CD4-positive, alpha-beta memory T cell (primary cell): ENCODE measurements around the gene FAM170A. TPM values are rescaled to one million over a fixed set of nuclear protein-coding genes. Genes with fewer than 3 reads are reported as not detected.

Source experiments
- CTCF ChIA-PET: fragments of 350-600 bp; sonication (Branson Sonifier 250); formaldehyde crosslinking; loops from one replicate; lab custom pipeline; 2021; ENCODE audit warnings: inconsistent platforms; ENCODE audit not compliant: partially characterized antibody; lab: Charles Lee
- POLR2A ChIA-PET: fragments of 350-600 bp; sonication (Branson Sonifier 250); formaldehyde crosslinking; loops from one replicate; lab custom pipeline; 2021; ENCODE audit not compliant: partially characterized antibody; lab: Charles Lee
- DNase-seq, 5 donors: peaks; one replicate each; pipeline versions ENCODE4 v3.0.0 to v3.0.0-alpha.2; 2020 to 2022; ENCODE audit warnings: mixed read lengths in 1 of 5
- H3K27ac ChIP-seq: one replicate; pipeline ENCODE4 v1.7.0; 2013; ENCODE audit warnings: low read depth, low read length
- H3K27me3 ChIP-seq: 2 replicates; pipeline ENCODE4 v1.7.0; 2013; ENCODE audit warnings: mild to moderate bottlenecking, low read length, moderate library complexity; ENCODE audit not compliant: insufficient read depth
- H3K36me3 ChIP-seq: 2 replicates; pipeline ENCODE4 v1.7.0; 2013; ENCODE audit warnings: mild to moderate bottlenecking, low read length, moderate library complexity; ENCODE audit not compliant: insufficient read depth
- H3K4me1 ChIP-seq: 2 replicates; pipeline ENCODE4 v1.7.0; 2013; ENCODE audit warnings: mild to moderate bottlenecking, low read length, moderate library complexity; ENCODE audit not compliant: insufficient read depth
- H3K4me3 ChIP-seq, 2 donors: one replicate each; pipeline ENCODE4 v1.7.0; 2013; ENCODE audit warnings: low read length in 2 of 2, mild to moderate bottlenecking in 1 of 2
- H3K9me3 ChIP-seq, 2 donors: one replicate each; pipeline ENCODE4 v1.7.0; 2013; ENCODE audit warnings: low read length in 2 of 2, control low read depth in 1 of 2; ENCODE audit not compliant: control insufficient read depth in 1 of 2
- H3K27ac Mint-ChIP-seq, 7 donors: one replicate each; pipeline ENCODE4 v1.8.0; 2020 to 2021; ENCODE audit warnings: mixed read lengths in 7 of 7, mild to moderate bottlenecking in 6 of 7, inconsistent platforms in 3 of 7, moderate library complexity in 3 of 7
- H3K27me3 Mint-ChIP-seq, 2 donors: one replicate each; pipeline ENCODE4 v1.8.0; 2020 to 2021; ENCODE audit warnings: mixed read lengths in 2 of 2
- H3K36me3 Mint-ChIP-seq, 2 donors: one replicate each; pipeline ENCODE4 v1.8.0; 2020 to 2021; ENCODE audit warnings: mixed read lengths in 2 of 2, inconsistent platforms in 1 of 2, mild to moderate bottlenecking in 1 of 2
- H3K4me1 Mint-ChIP-seq, 4 donors: one replicate each; pipeline ENCODE4 v1.8.0; 2020 to 2021; ENCODE audit warnings: mixed read lengths in 4 of 4, mild to moderate bottlenecking in 1 of 4
- H3K4me3 Mint-ChIP-seq, 8 donors: one replicate each; pipeline ENCODE4 v1.8.0; 2020 to 2021; ENCODE audit warnings: mixed read lengths in 8 of 8, mild to moderate bottlenecking in 7 of 8, moderate library complexity in 6 of 8, inconsistent platforms in 3 of 8
- H3K9me3 Mint-ChIP-seq, 8 donors: one replicate each; pipeline ENCODE4 v1.8.0; 2020 to 2021; ENCODE audit warnings: mixed read lengths in 8 of 8, mild to moderate bottlenecking in 5 of 8, inconsistent platforms in 3 of 8, moderate library complexity in 1 of 8
- intact Hi-C: fragments of 100-400 bp; cut with micrococcal nuclease; formaldehyde crosslinking; loops from one replicate; pipeline ENCODE4 v1.15.1; 2023
- polyA plus RNA-seq, 2 donors: library from polyadenylated mRNA; unstranded; fragments of 300-500 nt; fragmentation: Illumina TruSeq; gene quantifications; one replicate each; pipeline ENCODE4 v1.2.3, GENCODE V29; 2021
- total RNA-seq, 2 experiments: library from RNA; stranded (reverse); gene quantifications; one replicate each; pipeline ENCODE4 v1.2.3, GENCODE V29; 2021

The FAM170A gene
- total RNA-seq, result not detected
- polyA plus RNA-seq, result not detected

GRCh38 chr5:119629339-119629738 is at the start of gene FAM170A:
TSS of gene FAM170A (plus strand) at chr5:119629558. CDS start at chr5:119629769, 211 bp downstream.
- intact Hi-C loops, result no loop called here
- H3K27me3 ChIP-seq, result no peaks in the 10 kb centered on the region
- Mint-ChIP-seq H3K36me3 (no peaks in the 10 kb centered on the region), H3K9me3 (peaks cover 0 to 3% (median 0%) of the 10 kb centered on the region in 8 donors), H3K4me3 (no peak within 1 kb of the TSS), H3K27ac (no peak within 1 kb of the TSS), H3K4me1 (no peaks in the 10 kb centered on the region), H3K27me3 (peaks cover 4 to 12% of the 10 kb centered on the region in 2 donors)
- POLR2A ChIA-PET, result no interaction called here
- H3K9me3 ChIP-seq, result no peaks in the 10 kb centered on the region
- CTCF ChIA-PET, result no interaction called here
- no peak for DNase-seq
- no peak within 1 kb of the TSS for H3K4me3 ChIP-seq
- H3K36me3 ChIP-seq, result no peaks in the 10 kb centered on the region
- no peak within 1 kb of the TSS for H3K27ac ChIP-seq
- H3K4me1 ChIP-seq, result no peaks in the 10 kb centered on the region

GRCh38 chr5:119582987-119583386 is 46.4 kb upstream of the FAM170A start:
- Mint-ChIP-seq H3K27me3 (peaks cover 1 to 4% of the 10 kb centered on the region in 2 donors), H3K4me1 (no peaks in the 10 kb centered on the region), H3K27ac (no peak overlapping the region), H3K9me3 (peaks cover 0 to 2% (median 0%) of the 10 kb centered on the region in 8 donors), H3K36me3 (no peaks in the 10 kb centered on the region), H3K4me3 (no peak overlapping the region)
- Histone ChIP-seq H3K36me3 (no peaks in the 10 kb centered on the region), H3K27me3 (no peaks in the 10 kb centered on the region), H3K4me3 (no peak overlapping the region), H3K27ac (no peak overlapping the region), H3K9me3 (no peaks in the 10 kb centered on the region), H3K4me1 (no peaks in the 10 kb centered on the region)
- intact Hi-C loops, result no loop called here
- ChIA-PET CTCF (no interaction called here), POLR2A (no interaction called here)
- DNase-seq, result no peak

- DNase-seq, result no peak
- Histone ChIP-seq H3K4me1 (no peaks in the 10 kb centered on the region), H3K27me3 (no peaks in the 10 kb centered on the region), H3K27ac (no peak overlapping the region), H3K4me3 (no peak overlapping the region), H3K9me3 (no peaks in the 10 kb centered on the region), H3K36me3 (no peaks in the 10 kb centered on the region)
- no peak overlapping the region for H3K27ac Mint-ChIP-seq
- POLR2A ChIA-PET, result no interaction called here
- H3K36me3 Mint-ChIP-seq, result no peaks in the 10 kb centered on the region
- H3K9me3 Mint-ChIP-seq, result peaks cover 0 to 2% (median 0%) of the 10 kb centered on the region in 8 donors
- CTCF ChIA-PET, result no interaction called here
- peaks cover 1 to 4% of the 10 kb centered on the region in 2 donors for H3K27me3 Mint-ChIP-seq
- H3K4me1 Mint-ChIP-seq, result no peaks in the 10 kb centered on the region
- no peak overlapping the region for H3K4me3 Mint-ChIP-seq
- intact Hi-C loops, result no loop called here
These were observed 45.7 kb upstream of the FAM170A start for GRCh38 chr5:119583684-119584083.

GRCh38 chr5:119596046-119596445 is 33.3 kb upstream of the FAM170A start:
- CTCF ChIA-PET, result no interaction called here
- Mint-ChIP-seq H3K27ac (no peak overlapping the region), H3K9me3 (peaks cover 0 to 20% (median 13%) of the 10 kb centered on the region in 8 donors), H3K27me3 (peaks cover 1 to 4% of the 10 kb centered on the region in 2 donors), H3K4me1 (no peaks in the 10 kb centered on the region), H3K36me3 (no peaks in the 10 kb centered on the region), H3K4me3 (no peak overlapping the region)
- intact Hi-C loops, result no loop called here
- Histone ChIP-seq H3K9me3 (no peaks in the 10 kb centered on the region), H3K27ac (no peak overlapping the region), H3K4me1 (no peaks in the 10 kb centered on the region), H3K27me3 (no peaks in the 10 kb centered on the region), H3K36me3 (no peaks in the 10 kb centered on the region), H3K4me3 (no peak overlapping the region)
- POLR2A ChIA-PET, result no interaction called here
- no peak for DNase-seq

- Mint-ChIP-seq H3K27ac (no peak overlapping the region), H3K27me3 (peaks cover 1 to 4% of the 10 kb centered on the region in 2 donors), H3K9me3 (peaks cover 0 to 18% (median 11%) of the 10 kb centered on the region in 8 donors), H3K4me1 (no peaks in the 10 kb centered on the region), H3K4me3 (no peak overlapping the region), H3K36me3 (no peaks in the 10 kb centered on the region)
- no peak overlapping the region for H3K27ac ChIP-seq
- no peaks in the 10 kb centered on the region for H3K36me3 ChIP-seq
- no peaks in the 10 kb centered on the region for H3K4me1 ChIP-seq
- no peak for DNase-seq
- H3K27me3 ChIP-seq, result no peaks in the 10 kb centered on the region
- POLR2A ChIA-PET, result no interaction called here
- no peaks in the 10 kb centered on the region for H3K9me3 ChIP-seq
- intact Hi-C loops, result no loop called here
- no peak overlapping the region for H3K4me3 ChIP-seq
- CTCF ChIA-PET, result no interaction called here
These were observed 31.5 kb upstream of the FAM170A start for GRCh38 chr5:119597728-119598298.

GRCh38 chr5:119613937-119614336 is 15.4 kb upstream of the FAM170A start:
- Mint-ChIP-seq H3K27ac (no peak overlapping the region), H3K9me3 (peaks cover 0 to 7% (median 0%) of the 10 kb centered on the region in 8 donors), H3K4me1 (no peaks in the 10 kb centered on the region), H3K27me3 (peaks cover 0 to 3% of the 10 kb centered on the region in 2 donors), H3K4me3 (no peak overlapping the region), H3K36me3 (no peaks in the 10 kb centered on the region)
- no peak overlapping the region for H3K4me3 ChIP-seq
- no peaks in the 10 kb centered on the region for H3K27me3 ChIP-seq
- no peaks in the 10 kb centered on the region for H3K36me3 ChIP-seq
- no peaks in the 10 kb centered on the region for H3K9me3 ChIP-seq
- H3K27ac ChIP-seq, result no peak overlapping the region
- ChIA-PET CTCF (no interaction called here), POLR2A (no interaction called here)
- DNase-seq, result no peak
- H3K4me1 ChIP-seq, result no peaks in the 10 kb centered on the region
- intact Hi-C loops, result no loop called here

GRCh38 chr5:119614838-119615237 is 14.5 kb upstream of the FAM170A start:
- H3K9me3 Mint-ChIP-seq, result peaks cover 0 to 13% (median 0%) of the 10 kb centered on the region in 8 donors
- H3K4me3 Mint-ChIP-seq, result no peak overlapping the region
- H3K4me1 Mint-ChIP-seq, result no peaks in the 10 kb centered on the region
- no peaks in the 10 kb centered on the region for H3K36me3 Mint-ChIP-seq
- Histone ChIP-seq H3K4me3 (no peak overlapping the region), H3K27me3 (no peaks in the 10 kb centered on the region), H3K9me3 (no peaks in the 10 kb centered on the region), H3K27ac (no peak overlapping the region), H3K4me1 (no peaks in the 10 kb centered on the region), H3K36me3 (no peaks in the 10 kb centered on the region)
- H3K27ac Mint-ChIP-seq, result no peak overlapping the region
- ChIA-PET CTCF (no interaction called here), POLR2A (no interaction called here)
- peaks cover 0 to 3% of the 10 kb centered on the region in 2 donors for H3K27me3 Mint-ChIP-seq
- no peak for DNase-seq
- intact Hi-C loops, result no loop called here
